Measurements from ENCODE around the gene UBL4A.
A peak's percentile ranks its signal among the peaks of the same experiment; 100 is the strongest.
"Not testable (repeated sequence)": the region's sequence is repeated elsewhere in the genome, so short reads cannot be mapped to it uniquely, and the experiment has no call there.

Gene UBL4A

DNA sequence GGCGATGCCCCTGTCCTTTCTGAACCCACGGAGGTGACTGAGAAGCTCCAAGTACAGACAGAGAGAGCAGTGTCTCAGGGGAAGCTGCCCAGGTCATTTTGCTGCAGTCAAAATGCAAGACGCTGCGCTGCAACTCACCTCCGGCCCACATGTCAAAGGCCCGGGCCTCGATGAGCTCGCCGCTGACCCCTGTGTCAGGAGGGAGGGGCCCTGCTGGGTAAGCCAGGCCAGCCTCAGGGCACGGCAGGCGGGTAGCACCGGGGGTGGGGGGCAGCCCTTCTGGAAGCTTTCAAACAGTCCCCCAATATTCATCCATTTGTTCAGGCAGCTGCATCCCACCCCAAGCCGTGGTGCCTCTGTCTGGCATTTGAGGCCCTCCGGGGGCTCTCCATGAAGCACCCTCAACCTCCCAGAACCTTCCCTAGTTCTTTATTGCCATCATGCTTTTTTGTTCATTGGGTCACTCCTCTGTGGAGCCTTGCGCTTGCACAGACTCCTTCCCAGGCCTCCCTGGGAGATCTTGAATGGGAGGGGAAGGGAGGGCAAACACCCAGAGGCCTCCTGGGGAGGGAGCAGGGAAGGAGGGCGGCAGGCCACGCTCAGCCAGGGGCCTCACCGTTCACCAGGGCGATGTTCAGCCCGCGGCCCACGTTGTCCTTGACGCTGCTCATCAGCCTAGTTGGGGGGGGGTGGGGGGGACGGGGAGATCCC is 21.4 kb upstream of the UBL4A start:
- no peak for DNase-seq

DNA sequence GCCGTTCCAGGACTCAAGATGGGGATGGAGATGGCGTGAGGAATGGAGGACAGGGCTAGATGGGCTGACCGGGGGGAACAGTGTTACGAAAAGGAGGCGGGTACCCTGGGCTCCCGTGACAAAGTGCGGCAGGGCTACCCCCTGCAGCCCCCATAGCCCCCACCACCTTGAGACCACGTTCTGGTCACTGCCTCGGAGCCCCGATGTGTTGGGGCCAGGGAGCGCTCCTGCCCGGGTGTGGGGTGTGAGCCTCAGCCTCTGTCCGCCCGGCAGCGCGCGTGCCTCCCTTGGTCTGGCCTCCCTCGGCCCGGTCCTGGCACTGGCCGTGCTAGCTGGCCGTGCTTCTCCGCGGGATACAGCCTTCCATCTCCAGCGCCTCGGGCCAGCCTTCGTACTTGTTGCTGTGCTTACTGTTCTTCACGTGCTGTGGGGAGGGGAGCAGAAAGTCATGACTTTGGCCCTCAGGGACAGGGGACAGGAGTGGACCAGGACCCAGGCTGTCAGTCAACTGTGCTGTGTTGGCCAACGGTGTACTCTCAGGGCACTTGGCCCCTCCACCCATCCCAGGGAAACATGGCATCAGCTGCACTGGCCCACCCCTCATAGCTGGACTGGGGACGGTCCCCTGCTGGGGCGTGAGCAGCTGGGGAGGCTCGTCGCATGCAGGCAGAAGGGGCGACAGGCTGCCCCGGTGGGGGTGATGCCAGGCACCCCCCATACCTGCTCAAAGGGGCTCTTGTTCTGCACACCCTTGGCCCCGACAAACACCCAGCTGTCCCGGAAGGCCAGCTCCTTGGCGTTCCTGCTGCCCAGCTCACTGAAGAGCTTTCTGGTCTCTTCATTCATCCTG is 20.3 kb upstream of the UBL4A start:
- no peak for DNase-seq

GRCh38 chrX:154505734-154506133 is 19.3 kb upstream of the UBL4A start:
- no peak for DNase-seq

- DNase-seq, result no peak
These were observed 16.6 kb upstream of the UBL4A start for GRCh38 chrX:154502989-154503388.

GRCh38 chrX:154502098-154502497 is 15.7 kb upstream of the UBL4A start:
- no peak for DNase-seq

DNA sequence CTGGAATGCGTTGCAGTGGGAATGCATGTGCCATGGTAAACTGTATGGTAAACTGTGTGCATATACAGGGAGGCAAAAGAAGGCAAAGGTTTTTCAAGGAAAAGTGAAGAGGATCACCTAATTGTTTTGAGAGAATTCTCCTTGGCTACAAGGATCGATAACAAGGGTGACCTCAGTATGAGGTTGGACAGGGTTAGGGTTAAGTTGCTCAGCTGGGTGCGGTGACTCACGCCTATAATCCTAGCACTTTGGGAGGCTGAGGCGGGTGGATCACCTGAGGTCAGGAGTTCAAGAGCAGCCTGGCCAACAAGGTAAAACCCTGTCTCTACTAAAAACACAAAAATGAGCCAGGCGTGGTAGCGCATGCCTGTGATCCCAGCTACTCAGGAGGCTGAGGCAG is 15.0 kb upstream of the UBL4A start:
- not testable (repeated sequence) for DNase-seq

GRCh38 chrX:154496591-154497137 is 10.2 kb upstream of the UBL4A start:
- DNase-seq, result not testable (repeated sequence)

DNA sequence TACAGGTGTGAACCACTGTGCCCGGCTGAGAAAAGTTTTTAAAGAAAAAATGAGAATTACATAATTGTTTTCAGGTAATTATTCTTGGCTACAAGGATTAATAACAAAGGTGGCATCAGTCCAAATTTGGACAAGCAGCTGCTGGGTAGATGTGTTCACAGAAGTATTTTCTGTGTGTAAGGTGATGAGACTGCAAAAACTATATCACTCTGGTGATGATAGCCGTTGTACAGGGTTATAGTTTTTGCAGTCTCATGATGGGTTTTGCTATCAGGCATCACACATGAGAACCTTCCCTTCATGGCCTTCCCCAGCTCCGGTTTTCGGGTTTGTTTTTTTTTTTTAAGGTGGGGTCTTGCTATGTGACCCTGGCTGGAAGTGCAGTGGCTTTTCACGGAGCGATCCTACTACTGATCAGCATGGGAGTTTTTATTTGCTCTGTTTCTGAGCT is 9.1 kb upstream of the UBL4A start:
- DNase-seq, result no peak

DNA sequence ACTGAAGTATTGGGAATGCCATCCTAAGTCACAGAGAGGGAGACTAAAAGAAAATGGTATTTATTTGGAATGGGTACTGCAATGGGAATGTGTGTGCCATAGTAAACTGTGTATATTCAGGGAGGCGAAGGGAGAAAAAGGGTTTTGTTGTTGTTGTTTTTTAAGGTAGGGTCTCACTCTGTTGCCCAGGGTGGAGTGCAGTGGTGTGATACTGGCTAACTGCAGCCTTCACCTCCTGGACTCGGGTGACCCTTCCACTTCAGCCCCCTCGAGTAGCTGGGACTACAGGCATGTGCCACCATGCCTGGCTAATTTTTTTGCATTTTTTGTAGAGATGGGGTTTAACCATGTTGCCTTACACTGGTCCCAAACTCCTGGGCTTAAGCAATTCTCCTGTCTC is 8.3 kb upstream of the UBL4A start:
- no peak for DNase-seq

- peak; percentile 78 to 82 for DNase-seq
These were observed 4.1 kb upstream of the UBL4A start, which contains the start of gene SLC10A3 for GRCh38 chrX:154490414-154491083. Gene SLC10A3, minus strand, starts transcription at chrX:154490629. Its CDS starts 1,689 bp downstream, at chrX:154488940.

GRCh38 chrX:154490021-154490413 is 3.6 kb upstream of the UBL4A start:
- DNase-seq, result peak in 1 of 2 donors; percentile 7

GRCh38 chrX:154489182-154489581 is 2.8 kb upstream of the UBL4A start:
- no peak for DNase-seq

DNA sequence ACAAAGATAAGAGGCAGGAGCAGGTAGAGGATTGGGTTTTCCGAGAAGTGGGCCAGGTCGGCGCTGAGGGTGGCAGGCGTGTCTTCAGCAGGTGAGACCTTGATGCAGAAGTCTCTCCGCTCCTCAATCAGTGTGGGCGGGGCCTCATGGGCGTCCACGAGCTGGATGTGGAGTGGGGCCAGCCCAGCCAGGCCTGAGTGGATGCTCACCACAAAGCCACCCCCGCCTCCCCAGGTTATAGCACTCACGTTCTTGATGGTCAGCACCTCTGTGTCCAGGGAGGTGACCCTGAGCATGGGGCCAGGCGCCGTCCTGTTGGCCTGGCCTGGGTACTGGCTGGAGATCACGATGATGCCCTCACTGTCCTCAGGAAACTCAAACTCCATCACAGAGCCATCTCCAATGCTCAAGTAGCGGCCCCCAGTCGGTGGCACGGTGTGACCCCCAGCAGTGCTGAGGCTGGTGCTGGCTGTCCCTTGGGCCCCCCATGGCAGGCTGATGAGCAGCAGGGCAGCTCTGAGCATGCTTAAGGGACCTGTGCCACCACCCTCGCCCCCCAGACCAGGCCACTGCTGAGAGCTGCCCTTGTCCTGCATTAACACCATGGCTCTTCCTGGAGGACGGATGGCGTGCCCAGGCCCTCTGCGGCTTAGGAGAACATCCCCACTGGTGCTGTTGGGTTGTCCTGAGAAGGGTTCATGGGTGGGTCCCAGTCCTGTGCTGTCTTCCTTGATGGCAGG is 2.1 kb upstream of the UBL4A start:
- no peak for DNase-seq

GRCh38 chrX:154487518-154488290 is 1.3 kb upstream of the UBL4A start:
- DNase-seq, result no peak

- peak; percentile 6 to 30 for DNase-seq
These were observed 391 bp downstream of the UBL4A start for GRCh38 chrX:154486052-154486395.

DNA sequence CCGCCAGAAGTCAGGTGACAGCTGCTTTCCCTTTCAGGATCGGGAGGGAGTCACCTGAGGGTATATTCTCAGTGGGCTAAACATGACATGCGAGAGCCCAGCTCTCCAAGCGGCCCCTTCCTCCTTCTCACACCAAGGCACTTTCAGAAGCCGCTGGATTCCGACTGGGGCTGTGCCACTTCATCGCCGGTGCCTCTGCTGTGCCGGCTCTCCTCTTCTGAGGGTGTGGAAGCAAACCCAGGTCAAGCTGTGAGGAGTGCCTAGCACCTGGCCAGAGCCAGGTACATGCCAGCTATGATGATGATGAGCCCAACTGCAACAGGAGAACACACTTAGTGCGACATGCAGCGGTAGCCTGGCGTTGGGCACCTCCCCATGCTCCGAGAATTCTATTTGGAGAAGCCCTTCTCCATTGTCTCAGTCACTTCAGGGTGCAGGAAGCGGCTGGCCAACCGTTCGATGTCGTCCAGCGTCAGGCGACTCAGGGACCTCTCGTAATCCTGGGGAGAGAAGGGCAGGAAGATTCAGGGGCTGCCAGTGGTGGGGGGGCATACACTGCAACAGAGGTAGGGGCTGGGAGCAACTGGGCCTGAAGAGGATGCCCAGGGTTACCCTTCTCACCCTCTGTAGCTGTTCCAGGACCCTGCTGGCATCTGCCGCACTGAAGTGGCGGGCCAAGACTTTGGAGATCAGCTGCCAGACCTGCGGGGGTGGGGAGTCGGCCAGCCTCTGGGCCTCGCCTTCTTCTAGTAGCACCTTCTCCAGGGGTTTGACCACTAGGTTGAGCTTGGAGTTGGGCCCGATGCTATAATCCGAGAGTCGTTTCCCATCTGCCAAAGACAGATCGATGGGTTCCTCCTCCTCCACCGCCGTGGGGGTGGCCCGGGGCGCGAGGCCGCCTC is 1.0 kb downstream of the UBL4A start:
- DNase-seq, result no peak

DNA sequence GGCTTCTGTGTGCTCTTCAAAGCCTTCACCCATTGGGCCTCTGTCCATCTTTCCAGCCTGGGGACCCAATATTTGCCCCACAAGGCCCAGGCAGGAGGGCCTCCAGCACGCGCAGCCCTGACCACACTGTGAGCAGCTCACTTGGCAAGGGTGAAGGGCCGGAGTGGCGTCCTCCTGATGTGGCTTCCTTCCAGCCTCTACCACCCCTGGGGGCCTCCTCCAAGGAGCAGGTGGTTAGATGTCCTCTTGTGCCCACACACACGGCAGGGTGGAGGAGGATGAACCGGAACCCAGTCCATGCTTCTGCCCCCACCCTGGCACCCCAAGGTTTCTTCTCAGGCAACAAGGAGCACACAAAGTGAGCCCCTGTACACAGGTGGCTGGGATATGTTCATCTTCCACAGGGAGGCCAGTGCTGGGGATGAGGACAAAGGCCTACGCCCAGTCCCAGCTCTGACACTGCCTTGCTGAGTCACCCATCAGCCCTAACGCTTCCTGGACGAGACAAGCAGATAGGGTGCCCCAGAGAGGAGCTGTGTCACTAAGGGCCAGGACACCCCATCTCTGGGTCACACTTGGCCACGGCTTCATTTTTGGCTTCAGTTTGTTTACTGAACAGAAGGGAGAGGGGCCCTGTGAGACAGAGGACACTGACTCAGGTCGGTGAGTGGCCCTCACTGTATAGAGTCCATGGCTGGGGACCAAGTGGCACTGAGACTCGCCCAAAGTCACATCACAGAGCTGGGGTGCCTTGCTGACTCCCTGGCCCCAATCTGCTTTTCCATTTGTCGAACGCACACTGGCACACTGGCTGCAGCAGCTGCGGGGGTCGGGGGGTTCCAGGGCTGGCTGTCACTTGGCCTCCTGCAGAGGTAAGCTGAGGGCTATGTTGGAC is 1.9 kb downstream of the UBL4A start:
- no peak for DNase-seq

DNA sequence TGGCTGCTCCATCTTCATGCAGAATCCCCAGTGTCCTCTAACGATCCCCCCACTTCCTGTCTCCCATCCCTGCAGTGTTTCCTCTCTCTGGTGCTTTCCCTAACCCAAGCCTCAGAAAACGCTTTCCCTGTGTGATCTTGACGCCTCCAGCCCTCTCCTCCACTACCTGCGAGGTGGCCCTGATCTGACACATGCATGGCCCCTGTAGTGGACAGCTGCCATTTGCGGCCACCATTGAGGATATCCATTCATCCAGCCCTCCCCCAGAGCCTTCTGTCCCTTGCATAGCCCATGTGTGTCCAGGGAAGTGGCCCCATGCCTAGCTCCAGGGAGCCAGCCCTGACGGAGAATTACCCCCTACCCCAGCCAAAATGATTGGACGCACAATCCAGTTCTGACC is 3.1 kb downstream of the UBL4A start:
- no peak for DNase-seq

DNA sequence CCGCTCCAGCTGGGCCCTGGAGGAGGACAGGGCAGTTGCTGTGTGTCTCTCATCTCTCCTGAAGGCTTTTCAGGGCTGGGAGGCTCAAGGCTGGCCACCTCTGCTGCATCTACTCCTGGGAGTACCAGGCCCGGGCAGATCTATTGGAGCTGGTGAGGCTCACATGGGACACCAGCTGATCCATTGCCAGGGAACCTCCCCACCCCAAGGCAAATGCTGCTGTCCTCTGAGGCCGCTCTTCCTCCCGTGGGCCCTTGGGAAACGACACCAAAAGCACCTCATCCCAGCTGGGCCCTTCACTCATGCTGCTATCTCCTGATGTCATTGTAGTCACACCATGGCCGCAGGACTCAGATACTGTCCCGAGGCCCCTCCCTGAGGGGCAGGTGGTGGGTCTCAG is 3.6 kb downstream of the UBL4A start:
- DNase-seq, result no peak

All from stimulated activated CD4-positive, alpha-beta T cell treated with anti-CD3 and anti-CD28 coated beads, Interleukin-2, amount 100 ng/mL, for 48 hours (primary cell).